Lower leg skin (tissue), 3 donors: ENCODE measurements around the gene MACF1.

ENCODE experiments used
- CTCF ChIP-seq, 3 donors: fragments of 450-650 bp; IDR thresholded peaks; one replicate each; pipeline ENCODE4 v1.5.1; 2016; ENCODE audit warnings: antibody characterized with exemption in 3 of 3, mild to moderate bottlenecking in 3 of 3, moderate library complexity in 2 of 3
- POLR2A ChIP-seq, 2 donors: fragments of 450-650 bp; IDR thresholded peaks; one replicate each; pipeline ENCODE4 v1.6.1; 2016 to 2017; ENCODE audit warnings: antibody characterized with exemption in 2 of 2, mild to moderate bottlenecking in 1 of 2, moderate library complexity in 1 of 2

- TF ChIP-seq POLR2A (IDR thresholded peaks at IDR 0.05): no peak
- no peak for TF ChIP-seq CTCF (IDR thresholded peaks at IDR 0.05)
Observed at GRCh38 chr1:39497585-39497984, 293.1 kb downstream of the MACF1 start.
